ENCODE results near the gene SPOP. TPM values are rescaled to one million over a fixed set of nuclear protein-coding genes. Genes with fewer than 3 reads are reported as not detected.

The SPOP gene
- total and polyA plus RNA-seq, 12 donors, result 39.8 to 79.9 (median 65.8) TPM

- Histone ChIP-seq H3K4me1 (peaks cover 0 to 8% (median 3%) of the 10 kb centered on the region in 9 donors), H3K27me3 (peaks cover 0 to 6% (median 0%) of the 10 kb centered on the region in 7 donors), H3K4me3 (peak overlapping the region in 1 of 10 donors; percentile 17), H3K9me3 (no peaks in the 10 kb centered on the region), H3K36me3 (no peaks in the 10 kb centered on the region), H3K27ac (no peak overlapping the region)
- ATAC-seq (no peak), DNase-seq (no peak)
- intact Hi-C loops (cut with DNase I), result loop anchor here in 9 of 10 donors (1.0 to 10.0 kb wide), 11 partner anchors 59 to 241 kb away; partner anchors contain the start of genes NGFR (in 1 of the 9) and PHB1 (in 1 of the 9)
- no peak for TF ChIP-seq CTCF (IDR thresholded peaks at IDR 0.05)
- WGBS, 2 donors, result 73 to 74% methylated on average over 19 of the region's 19 CpGs
Observed at GRCh38 chr17:49555495-49556222, 122.2 kb downstream of the SPOP start.

GRCh38 chr17:49554694-49555494 is 123.0 kb downstream of the SPOP start:
- intact Hi-C loops (cut with DNase I), result loop anchor here in 8 of 10 donors (1.0 to 10.0 kb wide), 7 partner anchors 59 to 240 kb away; partner anchors contain the start of gene PHB1 (in 1 of the 8)
- 64 to 77% methylated on average over 14 of the region's 14 CpGs for WGBS, 2 donors
- Histone ChIP-seq H3K4me3 (no peak overlapping the region), H3K36me3 (no peaks in the 10 kb centered on the region), H3K9me3 (no peaks in the 10 kb centered on the region), H3K4me1 (peaks cover 0 to 8% (median 3%) of the 10 kb centered on the region in 9 donors), H3K27ac (no peak overlapping the region), H3K27me3 (peaks cover 0 to 6% (median 0%) of the 10 kb centered on the region in 7 donors)
- ATAC-seq, result peak in 1 of 8 donors; percentile 5
- no peak for TF ChIP-seq CTCF (IDR thresholded peaks at IDR 0.05)
- DNase-seq, result no peak

GRCh38 chr17:49553676-49554335 is 124.1 kb downstream of the SPOP start:
- WGBS, 2 donors, result 87 to 90% methylated on average over 8 of the region's 8 CpGs
- Histone ChIP-seq H3K9me3 (no peaks in the 10 kb centered on the region), H3K27ac (no peak overlapping the region), H3K27me3 (peaks cover 0 to 6% (median 0%) of the 10 kb centered on the region in 7 donors), H3K36me3 (no peaks in the 10 kb centered on the region), H3K4me1 (peaks cover 0 to 8% (median 3%) of the 10 kb centered on the region in 9 donors), H3K4me3 (no peak overlapping the region)
- ATAC-seq (no peak), DNase-seq (no peak)
- no peak for TF ChIP-seq CTCF (IDR thresholded peaks at IDR 0.05)
- intact Hi-C loops (cut with DNase I), result loop anchor here in 7 of 10 donors (5.0 to 10.0 kb wide), 4 partner anchors 117 to 239 kb away; no protein-coding TSS in a partner anchor
